AG04450 (cell line): Measurements from ENCODE around the gene SORCS3. TPM values are rescaled to one million over a fixed set of nuclear protein-coding genes. Genes with fewer than 3 reads are reported as not detected.

Experiments used
- CTCF ChIA-PET: fragments of 300-600, 350-600 bp; formaldehyde crosslinking; extraction: SDS; loops from one replicate; lab custom pipeline; 2022; ENCODE audit warnings: antibody characterized with exemption, inconsistent platforms; lab: Charles Lee
- POLR2A ChIA-PET: fragments of 350-600 bp; formaldehyde crosslinking; extraction: SDS; loops from one replicate; lab custom pipeline; 2021; ENCODE audit warnings: antibody characterized with exemption, inconsistent platforms; lab: Yijun Ruan, JAX
- DNase-seq: peaks from one replicate; pipeline ENCODE4 v3.0.0-alpha.2; 2011; ENCODE audit warnings: low read depth, low spot score
- H3K27ac ChIP-seq: one replicate; pipeline ENCODE4 v1.5.1; 2012; ENCODE audit warnings: low read depth, low read length, control low read depth
- H3K27me3 ChIP-seq: one replicate; pipeline ENCODE4 v1.6.0; 2012; ENCODE audit warnings: low read length; ENCODE audit not compliant: control insufficient read depth, insufficient read depth
- H3K4me3 ChIP-seq: 2 replicates; pipeline ENCODE4 v1.5.1; 2011; ENCODE audit warnings: mild to moderate bottlenecking, low read depth, low read length, control low read depth
- H3K9me3 ChIP-seq: 2 replicates; pipeline ENCODE4 v1.5.1; 2012; ENCODE audit warnings: low read length; ENCODE audit not compliant: control insufficient read depth, insufficient read depth
- CTCF ChIP-seq: IDR thresholded peaks from 2 replicates; pipeline ENCODE4 v1.5.1; 2011; ENCODE audit warnings: low read depth, low read length, control low read depth, inconsistent platforms
- polyA plus RNA-seq: library from polyadenylated mRNA; depleted of rRNA; stranded (reverse); fragments of >200 nt; gene quantifications from 2 replicates; pipeline ENCODE4 v1.2.3, GENCODE V29; 2011

Gene SORCS3
- polyA plus RNA-seq, 1 experiment: not detected

DNA sequence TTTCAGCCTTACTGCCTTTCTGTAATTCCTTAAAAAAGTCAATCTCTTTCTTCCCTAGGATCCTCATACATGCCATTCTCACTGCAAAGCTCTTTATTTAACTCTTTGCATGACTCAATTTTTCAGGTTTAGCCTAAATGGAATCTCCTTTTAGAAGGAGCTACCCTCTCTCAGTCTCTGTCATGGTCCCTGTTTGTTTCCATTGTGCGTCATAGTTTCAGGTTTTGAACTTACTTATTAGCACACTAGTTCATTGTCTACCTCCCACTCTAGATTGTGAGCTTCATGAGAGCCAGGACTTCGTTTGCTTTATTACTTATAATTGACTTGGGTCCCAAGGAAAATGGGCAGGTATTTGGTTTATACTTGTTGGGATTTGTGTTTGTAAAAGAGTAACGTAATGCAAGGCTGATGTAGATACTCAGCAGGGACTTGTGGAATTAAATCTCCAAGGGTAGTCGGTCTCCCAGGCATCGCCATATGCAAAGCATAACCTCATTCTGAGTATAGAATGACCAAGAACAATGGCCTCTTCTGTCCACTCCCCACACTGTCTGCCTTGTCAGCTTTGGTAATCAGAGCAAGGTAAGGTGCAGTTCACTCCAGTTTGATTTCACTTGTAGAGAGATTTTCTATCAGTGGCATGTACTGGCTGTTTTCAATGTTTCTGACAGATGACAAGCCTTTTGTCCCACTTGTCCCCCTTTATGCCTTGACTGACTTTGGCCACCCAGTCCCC lies 252.0 kb downstream of the SORCS3 start:
- DNase-seq: no peak
- Histone ChIP-seq H3K27ac (no peak overlapping the region), H3K4me3 (no peak overlapping the region), H3K27me3 (no peaks in the 10 kb centered on the region), H3K9me3 (peaks cover 25% of the 10 kb centered on the region)
- TF ChIP-seq CTCF: no peak
- ChIA-PET CTCF (no interaction called here), POLR2A (no interaction called here)

DNA sequence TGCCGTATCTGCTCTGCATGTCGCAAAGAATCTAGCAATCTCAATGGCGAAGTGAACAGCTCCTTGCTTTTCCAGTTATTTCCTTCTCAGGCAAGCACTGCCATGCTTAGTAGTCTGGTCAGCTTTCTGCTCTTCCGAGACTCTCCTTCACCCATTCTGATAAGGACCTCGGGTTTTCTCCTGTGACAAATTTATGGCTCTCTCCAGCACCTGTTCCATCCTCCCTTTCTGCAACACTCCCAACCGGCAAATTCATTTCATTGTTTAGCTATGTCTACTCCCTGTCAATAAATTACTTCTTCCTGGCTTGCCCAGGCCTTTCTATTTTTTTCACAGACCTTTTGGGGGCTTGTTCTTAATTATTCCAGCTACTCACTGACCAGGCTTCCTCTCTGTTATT lies 252.6 kb downstream of the SORCS3 start:
- no peak for DNase-seq
- Histone ChIP-seq H3K4me3 (no peak overlapping the region), H3K27me3 (no peaks in the 10 kb centered on the region), H3K27ac (no peak overlapping the region), H3K9me3 (peaks cover 25% of the 10 kb centered on the region)
- POLR2A ChIA-PET: no interaction called here
- TF ChIP-seq CTCF: no peak
- CTCF ChIA-PET: no interaction called here

DNA sequence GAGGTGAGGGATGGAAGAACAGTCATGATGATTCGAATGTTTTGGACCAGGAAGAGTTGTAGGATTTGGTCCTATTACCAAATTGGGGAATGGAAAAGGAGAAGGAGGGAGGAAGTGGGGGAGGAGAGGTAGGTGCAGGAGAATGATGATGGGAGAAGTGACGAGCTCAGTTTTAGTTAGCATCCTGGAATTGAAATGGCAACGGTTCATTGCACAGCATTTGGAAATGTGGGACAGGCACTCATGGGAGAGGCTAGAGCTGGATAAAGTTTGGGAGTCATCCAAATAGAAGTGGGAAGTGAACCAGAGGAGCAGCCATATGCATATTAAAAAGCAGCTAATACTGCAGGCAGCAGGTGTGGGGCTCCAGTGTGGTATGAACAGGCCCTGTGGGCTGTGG lies 253.6 kb downstream of the SORCS3 start:
- POLR2A ChIA-PET: no interaction called here
- CTCF ChIA-PET: no interaction called here
- no peak for TF ChIP-seq CTCF

GRCh38 chr10:104895541-104895940 lies 254.5 kb downstream of the SORCS3 start:
- CTCF ChIA-PET: no interaction called here
- Histone ChIP-seq H3K27me3 (no peaks in the 10 kb centered on the region), H3K27ac (no peak overlapping the region), H3K9me3 (peaks cover 25% of the 10 kb centered on the region), H3K4me3 (no peak overlapping the region)
- POLR2A ChIA-PET: no interaction called here
- no peak for DNase-seq
- TF ChIP-seq CTCF: no peak

More for the DNA sequence above, 253.6 kb downstream of the SORCS3 start:
- H3K27ac ChIP-seq: no peak overlapping the region
- H3K4me3 ChIP-seq: no peak overlapping the region
- no peak for DNase-seq
- no peaks in the 10 kb centered on the region for H3K27me3 ChIP-seq
- peaks cover 25% of the 10 kb centered on the region for H3K9me3 ChIP-seq

- ChIA-PET POLR2A (no interaction called here), CTCF (no interaction called here)
- TF ChIP-seq CTCF: no peak
- Histone ChIP-seq H3K4me3 (no peak overlapping the region), H3K9me3 (peaks cover 25% of the 10 kb centered on the region), H3K27me3 (no peaks in the 10 kb centered on the region), H3K27ac (no peak overlapping the region)
- no peak for DNase-seq
Observed at GRCh38 chr10:104895981-104896380, 254.9 kb downstream of the SORCS3 start.
